GM21360 (cell line): ENCODE measurements around the gene THEM5.
"Not testable (repeated sequence)": the region's sequence is repeated elsewhere in the genome, so short reads cannot be mapped to it uniquely, and the experiment has no call there.

ENCODE experiments used
- ATAC-seq: cut with Tn5 transposase; IDR thresholded peaks from one replicate; pipeline ENCODE4 v1.9.1; 2021; ENCODE audit warnings: mild to moderate bottlenecking, moderate library complexity; ENCODE audit not compliant: unreplicated experiment

The THEM5 gene

GRCh38 chr1:151867765-151868411, 14.4 kb upstream of the THEM5 start:
- ATAC-seq = no peak

- ATAC-seq = no peak
Measured at GRCh38 chr1:151867321-151867720, 13.8 kb upstream of the THEM5 start.

- no peak for ATAC-seq
Measured at GRCh38 chr1:151864411-151864810, 10.9 kb upstream of the THEM5 start.

- no peak for ATAC-seq
Measured at GRCh38 chr1:151862604-151863003, 9.1 kb upstream of the THEM5 start.

- ATAC-seq = no peak
Measured at GRCh38 chr1:151860504-151861187, 7.1 kb upstream of the THEM5 start.

- no peak for ATAC-seq
Measured at GRCh38 chr1:151859891-151860293, 6.4 kb upstream of the THEM5 start.

- ATAC-seq = no peak
Measured at GRCh38 chr1:151858886-151859665, 5.6 kb upstream of the THEM5 start.

- ATAC-seq = no peak
Measured at GRCh38 chr1:151858030-151858746, 4.7 kb upstream of the THEM5 start.

- no peak for ATAC-seq
Measured at GRCh38 chr1:151855933-151856332, 2.4 kb upstream of the THEM5 start.

- not testable (repeated sequence) for ATAC-seq
Measured at GRCh38 chr1:151855516-151855915, 2.0 kb upstream of the THEM5 start.

- no peak for ATAC-seq
Measured at GRCh38 chr1:151854658-151855057, 1.1 kb upstream of the THEM5 start.

- no peak for ATAC-seq
Measured at GRCh38 chr1:151852733-151853132, 779 bp downstream of the THEM5 start.

- ATAC-seq = no peak
Measured at GRCh38 chr1:151851886-151852285, 1.6 kb downstream of the THEM5 start.

GRCh38 chr1:151849871-151850270, 3.6 kb downstream of the THEM5 start:
- ATAC-seq = no peak

- no peak for ATAC-seq
Measured at GRCh38 chr1:151849126-151849525, 4.4 kb downstream of the THEM5 start.

GRCh38 chr1:151847867-151848596, 5.5 kb downstream of the THEM5 start:
- ATAC-seq = no peak

- no peak for ATAC-seq
Measured at GRCh38 chr1:151846686-151847237, 6.8 kb downstream of the THEM5 start.

- ATAC-seq = no peak
Measured at GRCh38 chr1:151846062-151846568, 7.4 kb downstream of the THEM5 start.

- no peak for ATAC-seq
Measured at GRCh38 chr1:151843398-151843797, 10.1 kb downstream of the THEM5 start.

- no peak for ATAC-seq
Measured at GRCh38 chr1:151841141-151841540, 12.4 kb downstream of the THEM5 start.
